GM21786 (cell line): ENCODE data around the gene CCDC12.
"Not testable (repeated sequence)": the region's sequence is repeated elsewhere in the genome, so short reads cannot be mapped to it uniquely, and the experiment has no call there.

Source experiments
- ATAC-seq: cut with Tn5 transposase; IDR thresholded peaks from one replicate; pipeline ENCODE4 v1.9.1; 2021; ENCODE audit not compliant: unreplicated experiment

CCDC12 gene

GRCh38 chr3:46926039-46926438 is 50.5 kb downstream of the CCDC12 start:
- no peak for ATAC-seq

GRCh38 chr3:46925585-46925934 is 51.0 kb downstream of the CCDC12 start:
- ATAC-seq, result no peak

GRCh38 chr3:46924921-46925584 is 51.5 kb downstream of the CCDC12 start:
- ATAC-seq, result no peak

GRCh38 chr3:46923559-46924350 is 52.8 kb downstream of the CCDC12 start:
- ATAC-seq, result no peak

GRCh38 chr3:46922871-46923558 is 53.5 kb downstream of the CCDC12 start:
- no peak for ATAC-seq

GRCh38 chr3:46922426-46922825 is 54.1 kb downstream of the CCDC12 start:
- no peak for ATAC-seq

GRCh38 chr3:46921871-46922271 is 54.7 kb downstream of the CCDC12 start:
- no peak for ATAC-seq

GRCh38 chr3:46921041-46921440 is 55.5 kb downstream of the CCDC12 start:
- ATAC-seq, result no peak

GRCh38 chr3:46918634-46919033 is 57.9 kb downstream of the CCDC12 start:
- ATAC-seq, result no peak

- no peak for ATAC-seq
These were observed 58.3 kb downstream of the CCDC12 start for GRCh38 chr3:46918202-46918601.

- no peak for ATAC-seq
These were observed 59.3 kb downstream of the CCDC12 start for GRCh38 chr3:46917257-46917656.

GRCh38 chr3:46916799-46917198 is 59.7 kb downstream of the CCDC12 start:
- no peak for ATAC-seq

- ATAC-seq, result no peak
These were observed 60.3 kb downstream of the CCDC12 start for GRCh38 chr3:46916278-46916677.

GRCh38 chr3:46915297-46915822 is 61.2 kb downstream of the CCDC12 start:
- ATAC-seq, result no peak

GRCh38 chr3:46914849-46915248 is 61.7 kb downstream of the CCDC12 start:
- no peak for ATAC-seq

GRCh38 chr3:46913644-46914043 is 62.9 kb downstream of the CCDC12 start:
- no peak for ATAC-seq

GRCh38 chr3:46912986-46913385 is 63.6 kb downstream of the CCDC12 start:
- ATAC-seq, result no peak

- not testable (repeated sequence) for ATAC-seq
These were observed 65.6 kb downstream of the CCDC12 start for GRCh38 chr3:46910914-46911313.

- no peak for ATAC-seq
These were observed 66.3 kb downstream of the CCDC12 start for GRCh38 chr3:46910166-46910760.

- ATAC-seq, result no peak
These were observed 66.9 kb downstream of the CCDC12 start for GRCh38 chr3:46909535-46910161.

GRCh38 chr3:46908986-46909534 is 67.5 kb downstream of the CCDC12 start:
- ATAC-seq, result no peak
